Measurements from ENCODE around the gene LZTR1. TPM values are rescaled to one million over a fixed set of nuclear protein-coding genes. Genes with fewer than 3 reads are reported as not detected.

Gene LZTR1
- polyA plus RNA-seq, 3 donors, result 49.3 to 60.5 (median 49.8) TPM

Other genes starting within 250 kb of the LZTR1 start
- 1 to 10 TPM; 2.7 to 3.6 (median 3.0) TPM for gene SERPIND1, start 208.2 kb upstream of the LZTR1 start, polyA plus RNA-seq (ENCODE audit: insufficient read length in 3 of 3)
- 10 to 100 TPM; 74.5 to 84.6 (median 76.0) TPM for gene PI4KA, start 123.5 kb upstream of the LZTR1 start, polyA plus RNA-seq (ENCODE audit: insufficient read length in 3 of 3)
- 10 to 100 TPM; 28.1 to 35.5 (median 29.0) TPM for gene SNAP29, start 123.3 kb upstream of the LZTR1 start, polyA plus RNA-seq (ENCODE audit: insufficient read length in 3 of 3)
- 10 to 100 TPM; 58.7 to 61.0 (median 60.7) TPM for gene CRKL, start 64.9 kb upstream of the LZTR1 start, polyA plus RNA-seq (ENCODE audit: insufficient read length in 3 of 3)
- 1 to 10 TPM; 1.1 to 1.6 (median 1.5) TPM for gene AIFM3, start 15.0 kb upstream of the LZTR1 start, polyA plus RNA-seq (ENCODE audit: insufficient read length in 3 of 3)
- 10 to 100 TPM; 18.2 to 23.8 (median 22.4) TPM for gene THAP7, start 19.8 kb downstream of the LZTR1 start, polyA plus RNA-seq (ENCODE audit: insufficient read length in 3 of 3)
- gene P2RX6, start 32.9 kb downstream of the LZTR1 start, polyA plus RNA-seq (ENCODE audit: insufficient read length in 3 of 3), result 1 to 10 TPM; 1.3 to 2.4 (median 1.5) TPM
- 1 to 10 TPM; 1.5 to 1.8 (median 1.8) TPM for gene SLC7A4, start 50.3 kb downstream of the LZTR1 start, polyA plus RNA-seq (ENCODE audit: insufficient read length in 3 of 3)
- under 1 TPM; 0.11 to 0.22 (median 0.22) TPM for gene LRRC74B, start 63.6 kb downstream of the LZTR1 start, polyA plus RNA-seq (ENCODE audit: insufficient read length in 3 of 3)

Data from renal pelvis (tissue), 3 donors.